Epithelial cell of esophagus (primary cell): ENCODE measurements around the gene NRXN3.

Source experiments
- DNase-seq: peaks from one replicate; pipeline ENCODE4 v3.0.0; 2010; ENCODE audit warnings: low read depth
- H3K4me3 ChIP-seq: 2 replicates; pipeline ENCODE4 v1.5.1; 2011; ENCODE audit warnings: mild to moderate bottlenecking, low read length, control low read depth
- TF ChIP-seq, protein P1 (sequence below): IDR thresholded peaks from 2 replicates; pipeline ENCODE4 v1.5.1; 2011; ENCODE audit warnings: low read depth, mild to moderate bottlenecking, low read length, control low read depth, inconsistent platforms; ENCODE audit not compliant: insufficient read depth; ENCODE audit errors: missing control alignments

NRXN3 gene

DNA sequence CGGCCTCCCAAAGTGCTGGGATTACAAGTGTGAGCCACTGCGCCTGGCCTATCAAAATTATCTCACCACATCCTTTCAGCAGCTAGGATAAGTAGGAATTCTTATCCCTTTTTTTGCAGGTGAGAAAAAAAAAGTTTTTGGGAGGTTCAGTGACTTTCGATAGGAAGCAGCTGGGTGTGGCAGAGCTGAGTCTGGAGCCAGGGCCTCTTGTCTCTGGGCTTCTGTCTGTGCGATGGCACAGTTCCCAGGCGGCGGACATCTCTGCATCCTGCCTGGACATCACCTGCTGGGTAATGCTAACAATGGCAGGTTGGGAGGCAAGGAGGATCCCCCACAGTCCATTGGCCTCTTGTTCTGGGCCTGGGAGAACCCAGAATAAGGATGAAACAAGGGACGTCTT lies 12.5 kb downstream of the NRXN3 start:
- DNase-seq, result no peak
- TF ChIP-seq, protein P1, sequence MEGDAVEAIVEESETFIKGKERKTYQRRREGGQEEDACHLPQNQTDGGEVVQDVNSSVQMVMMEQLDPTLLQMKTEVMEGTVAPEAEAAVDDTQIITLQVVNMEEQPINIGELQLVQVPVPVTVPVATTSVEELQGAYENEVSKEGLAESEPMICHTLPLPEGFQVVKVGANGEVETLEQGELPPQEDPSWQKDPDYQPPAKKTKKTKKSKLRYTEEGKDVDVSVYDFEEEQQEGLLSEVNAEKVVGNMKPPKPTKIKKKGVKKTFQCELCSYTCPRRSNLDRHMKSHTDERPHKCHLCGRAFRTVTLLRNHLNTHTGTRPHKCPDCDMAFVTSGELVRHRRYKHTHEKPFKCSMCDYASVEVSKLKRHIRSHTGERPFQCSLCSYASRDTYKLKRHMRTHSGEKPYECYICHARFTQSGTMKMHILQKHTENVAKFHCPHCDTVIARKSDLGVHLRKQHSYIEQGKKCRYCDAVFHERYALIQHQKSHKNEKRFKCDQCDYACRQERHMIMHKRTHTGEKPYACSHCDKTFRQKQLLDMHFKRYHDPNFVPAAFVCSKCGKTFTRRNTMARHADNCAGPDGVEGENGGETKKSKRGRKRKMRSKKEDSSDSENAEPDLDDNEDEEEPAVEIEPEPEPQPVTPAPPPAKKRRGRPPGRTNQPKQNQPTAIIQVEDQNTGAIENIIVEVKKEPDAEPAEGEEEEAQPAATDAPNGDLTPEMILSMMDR, result no peak
- H3K4me3 ChIP-seq, result no peak overlapping the region

DNA sequence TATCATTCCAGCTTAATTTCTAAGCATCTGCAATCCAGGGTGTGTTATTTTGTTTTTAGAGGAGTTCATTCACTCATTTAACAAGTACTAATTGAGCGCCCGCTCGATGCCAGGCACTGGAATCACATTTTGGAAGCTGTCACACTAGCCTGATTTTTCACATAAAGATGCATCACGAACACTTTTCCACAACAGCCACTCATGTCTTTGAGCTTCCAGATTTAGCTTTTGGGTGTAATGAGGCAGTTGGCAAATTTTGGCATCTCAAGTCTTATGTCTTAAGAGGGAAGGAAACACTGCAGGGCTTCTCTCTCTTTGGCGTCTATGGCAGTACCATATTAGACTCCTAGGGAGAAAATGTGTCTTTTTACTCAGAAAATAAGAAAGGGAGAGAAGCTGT lies 14.0 kb downstream of the NRXN3 start:
- TF ChIP-seq, protein P1, result no peak
- no peak for DNase-seq
- no peak overlapping the region for H3K4me3 ChIP-seq

DNA sequence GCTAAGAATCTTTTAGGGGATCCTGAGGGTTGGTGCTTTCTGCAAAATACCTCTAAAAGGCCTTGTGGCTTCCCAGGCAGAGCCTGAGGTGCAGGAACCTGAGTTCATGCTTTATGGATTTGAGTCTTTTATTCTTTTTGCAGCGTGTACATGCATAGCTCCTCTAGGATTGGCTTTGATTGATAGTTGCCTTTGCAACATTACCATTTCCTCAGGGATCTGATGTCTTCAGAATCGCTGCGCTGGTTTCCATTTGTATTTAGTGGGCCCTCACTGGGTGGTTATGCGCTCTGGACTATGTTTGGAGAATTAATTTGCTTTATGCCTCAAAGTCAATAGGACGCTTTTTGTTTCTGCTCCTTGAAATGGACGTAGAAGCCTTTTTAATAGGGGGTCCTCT lies 16.1 kb downstream of the NRXN3 start:
- TF ChIP-seq, protein P1, result no peak

DNA sequence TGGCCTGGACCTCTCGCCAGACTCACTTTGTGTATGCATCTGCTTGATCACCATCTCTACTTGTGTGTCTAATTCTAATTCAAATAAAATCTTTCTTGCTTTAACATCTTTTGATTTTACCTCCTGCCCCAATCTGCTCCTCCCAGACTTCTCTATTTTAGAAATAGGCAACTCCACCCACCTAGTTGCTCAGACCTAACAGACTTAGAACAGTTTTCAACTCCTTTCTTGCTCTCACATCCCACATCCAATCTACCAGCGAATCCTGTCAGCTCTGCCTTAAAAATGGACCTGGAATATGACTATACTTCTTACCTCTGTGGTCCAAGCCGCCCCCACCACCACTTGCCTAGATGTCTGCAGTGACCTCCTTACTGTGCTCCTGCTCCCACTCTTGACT lies 18.7 kb downstream of the NRXN3 start:
- no peak for DNase-seq
- TF ChIP-seq, protein P1, result no peak
- H3K4me3 ChIP-seq, result no peak overlapping the region

More for the DNA sequence above, 16.1 kb downstream of the NRXN3 start:
- H3K4me3 ChIP-seq, result no peak overlapping the region
- no peak for DNase-seq

DNA sequence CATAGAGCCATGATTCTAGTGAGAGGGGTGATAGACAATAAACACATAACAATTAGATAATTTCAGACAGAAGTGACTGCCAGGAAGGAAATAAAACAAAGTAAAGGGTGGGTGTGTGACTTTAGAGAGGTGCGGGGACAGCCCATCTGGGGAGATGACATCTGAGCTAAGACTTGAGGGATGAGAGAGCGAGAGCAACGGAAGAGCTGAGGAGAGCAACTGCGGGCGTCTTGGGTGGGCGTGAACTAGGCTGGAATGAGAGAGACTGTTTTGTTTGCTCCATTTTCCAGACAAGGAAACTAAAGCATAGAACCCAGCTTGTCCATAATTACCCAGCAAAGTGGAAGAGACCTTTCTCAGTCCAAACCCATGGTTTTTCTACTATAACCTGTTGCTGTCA lies 25.3 kb downstream of the NRXN3 start:
- no peak for DNase-seq
- H3K4me3 ChIP-seq, result no peak overlapping the region
- TF ChIP-seq, protein P1, result no peak

DNA sequence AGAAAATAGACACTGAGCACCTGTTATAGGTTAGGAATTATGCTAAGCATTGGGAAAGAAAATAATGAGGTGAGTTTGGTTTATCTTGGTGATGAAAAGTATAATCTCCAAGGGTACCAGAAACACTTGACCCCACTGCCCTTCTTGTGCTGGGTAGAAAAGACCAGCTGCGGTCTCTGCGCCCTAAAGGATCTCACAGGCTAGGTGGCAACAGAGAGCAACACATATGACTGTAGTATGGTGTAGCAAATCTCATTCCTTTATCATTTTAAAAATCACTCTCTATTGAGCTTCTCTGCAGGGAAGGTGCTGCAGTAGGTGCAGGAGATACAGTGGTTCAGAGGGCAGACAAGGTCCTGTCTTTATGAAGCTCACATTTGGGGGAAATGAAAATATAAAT lies 26.1 kb downstream of the NRXN3 start:
- no peak for DNase-seq
- TF ChIP-seq, protein P1, result no peak
- no peak overlapping the region for H3K4me3 ChIP-seq

DNA sequence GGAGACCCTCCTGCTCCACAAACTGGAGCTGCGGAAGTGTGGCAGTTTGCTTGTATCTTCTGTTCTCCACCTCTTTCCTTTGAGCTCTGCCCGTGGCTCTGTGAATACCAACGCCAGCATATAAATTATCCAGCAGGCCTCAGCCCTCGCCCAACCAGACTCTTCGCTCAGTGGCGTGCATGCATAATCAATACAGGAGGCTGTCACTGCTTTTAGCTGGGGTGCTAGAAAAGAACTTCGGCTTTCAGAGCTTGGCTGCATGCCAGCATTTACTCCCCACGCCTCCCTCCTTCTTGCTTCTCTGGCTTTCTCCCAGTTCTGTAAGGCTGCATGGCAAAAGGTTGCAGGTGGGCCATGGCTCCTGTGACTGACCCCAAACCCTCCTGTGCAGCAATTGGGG lies 26.9 kb downstream of the NRXN3 start:
- TF ChIP-seq, protein P1, result no peak
- DNase-seq, result no peak
- no peak overlapping the region for H3K4me3 ChIP-seq
